ENCODE data around the gene CDKN3. TPM values are rescaled to one million over a fixed set of nuclear protein-coding genes. Genes with fewer than 3 reads are reported as not detected.
"Not testable (repeated sequence)": the region's sequence is repeated elsewhere in the genome, so short reads cannot be mapped to it uniquely, and the experiment has no call there.

Gene CDKN3
- total RNA-seq, 1 experiment from 2014 or later, result 62.5 TPM

- peaks cover 4 to 6% of the 10 kb centered on the region in 2 experiments; a peak in 1 of 4 replicates for H3K9me3 ChIP-seq (ENCODE audit: control insufficient read depth in 1 of 2, insufficient read depth in 1 of 2, low read depth in 1 of 2, low read length in 2 of 2)
- ChIA-PET RAD21 (ENCODE audit: low non-redundant PET in 1 of 2, low total read pairs in 2 of 2, uncharacterized antibody in 2 of 2, unreplicated experiment in 2 of 2) (no interaction called here), POLR2A (no interaction called here), CTCF (no interaction called here)
- intact Hi-C loops (cut with micrococcal nuclease), result no loop called here
- no peak for DNase-seq (ENCODE audit: low read depth, low spot score)
- no peaks in the 10 kb centered on the region for H3K36me3 ChIP-seq (ENCODE audit: control insufficient read depth in 1 of 2, insufficient read depth in 2 of 2, low read length in 2 of 2)
- no peak overlapping the region for H3K4me2 ChIP-seq (ENCODE audit: low read length)
- H3K4me1 ChIP-seq (ENCODE audit: control insufficient read depth in 1 of 2, insufficient read depth in 2 of 2, low read length in 2 of 2), result peaks cover 0 to 5% of the 10 kb centered on the region in 2 experiments; a peak in 2 of 4 replicates
- ATAC-seq, result no peak
- H3K27ac ChIP-seq (ENCODE audit: low read depth, low read length), result no peak overlapping the region
- no peak overlapping the region for H3K4me3 ChIP-seq (replicated peaks in 1 of 2; ENCODE audit: low read depth in 1 of 2, low read length in 2 of 2)
- H3K79me2 ChIP-seq (ENCODE audit: insufficient read depth, low read length), result no peaks in the 10 kb centered on the region
- no peaks in the 10 kb centered on the region for H3K9me2 ChIP-seq (ENCODE audit: insufficient read depth)
- H2AFZ ChIP-seq (ENCODE audit: low read depth, low read length, poor library complexity, severe bottlenecking), result no peak overlapping the region
- H3K9ac ChIP-seq (ENCODE audit: low read length), result no peak overlapping the region
- BruUV-seq (replicated peaks), result no TSS peak
- no peaks in the 10 kb centered on the region for H4K20me1 ChIP-seq (ENCODE audit: insufficient read depth)
- H3K27me3 ChIP-seq (ENCODE audit: insufficient read depth, low read length), result no peaks in the 10 kb centered on the region
- TF ChIP-seq ZFX (IDR thresholded peaks at IDR 0.05) (no peak), ELF1 (IDR thresholded peaks at IDR 0.05; ENCODE audit: borderline replicate concordance, low read depth) (no peak), CTCF (IDR thresholded peaks at IDR 0.05 in 2 of 3, conservative IDR thresholded peaks at IDR 0.05 in 1 of 3; ENCODE audit: borderline replicate concordance in 1 of 3, insufficient read depth in 1 of 3, low read depth in 2 of 3, low read length in 2 of 3) (no peak), MAX (IDR thresholded peaks at IDR 0.05) (no peak), YY1 (IDR thresholded peaks at IDR 0.05; ENCODE audit: extremely low read depth, insufficient replicate concordance, low read depth, low read length) (no peak), TCF7L2 (IDR thresholded peaks at IDR 0.05; ENCODE audit: borderline replicate concordance, extremely low read depth, insufficient read depth, insufficient read length) (no peak), ZNF274 (IDR thresholded peaks at IDR 0.05; ENCODE audit: low read depth, low read length) (no peak), POLR2A (IDR thresholded peaks at IDR 0.05; ENCODE audit: borderline replicate concordance, extremely low read depth, insufficient read depth, insufficient read length) (no peak), ATF3 (IDR thresholded peaks at IDR 0.05) (no peak), EZH2phosphoT487 (IDR thresholded peaks at IDR 0.05; ENCODE audit: borderline replicate concordance) (no peak), EGR1 (IDR thresholded peaks at IDR 0.05; ENCODE audit: low read depth) (no peak), POLR2AphosphoS5 (IDR thresholded peaks at IDR 0.05; ENCODE audit: low read depth, low read length) (no peak)
- TF ChIP-seq, protein P1, sequence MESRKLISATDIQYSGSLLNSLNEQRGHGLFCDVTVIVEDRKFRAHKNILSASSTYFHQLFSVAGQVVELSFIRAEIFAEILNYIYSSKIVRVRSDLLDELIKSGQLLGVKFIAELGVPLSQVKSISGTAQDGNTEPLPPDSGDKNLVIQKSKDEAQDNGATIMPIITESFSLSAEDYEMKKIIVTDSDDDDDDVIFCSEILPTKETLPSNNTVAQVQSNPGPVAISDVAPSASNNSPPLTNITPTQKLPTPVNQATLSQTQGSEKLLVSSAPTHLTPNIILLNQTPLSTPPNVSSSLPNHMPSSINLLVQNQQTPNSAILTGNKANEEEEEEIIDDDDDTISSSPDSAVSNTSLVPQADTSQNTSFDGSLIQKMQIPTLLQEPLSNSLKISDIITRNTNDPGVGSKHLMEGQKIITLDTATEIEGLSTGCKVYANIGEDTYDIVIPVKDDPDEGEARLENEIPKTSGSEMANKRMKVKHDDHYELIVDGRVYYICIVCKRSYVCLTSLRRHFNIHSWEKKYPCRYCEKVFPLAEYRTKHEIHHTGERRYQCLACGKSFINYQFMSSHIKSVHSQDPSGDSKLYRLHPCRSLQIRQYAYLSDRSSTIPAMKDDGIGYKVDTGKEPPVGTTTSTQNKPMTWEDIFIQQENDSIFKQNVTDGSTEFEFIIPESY (IDR thresholded peaks at IDR 0.05; ENCODE audit: extremely low read depth, insufficient replicate concordance, low read length), result no peak
Observed at GRCh38 chr14:54455363-54455762, 58.6 kb downstream of the CDKN3 start.

- H3K9ac ChIP-seq (ENCODE audit: low read length); H3K9me2 ChIP-seq (ENCODE audit: insufficient read depth); H3K79me2 ChIP-seq (ENCODE audit: insufficient read depth, low read length); RAD21 ChIA-PET (ENCODE audit: low non-redundant PET in 1 of 2, low total read pairs in 2 of 2, uncharacterized antibody in 2 of 2, unreplicated experiment in 2 of 2); intact Hi-C loops (cut with micrococcal nuclease); H3K27ac ChIP-seq (ENCODE audit: low read depth, low read length); ATAC-seq; DNase-seq (ENCODE audit: low read depth, low spot score); H3K36me3 ChIP-seq (ENCODE audit: control insufficient read depth in 1 of 2, insufficient read depth in 2 of 2, low read length in 2 of 2); CTCF ChIA-PET; H3K4me2 ChIP-seq (ENCODE audit: low read length); BruUV-seq (replicated peaks); H4K20me1 ChIP-seq (ENCODE audit: insufficient read depth); H3K4me3 ChIP-seq (replicated peaks in 1 of 2; ENCODE audit: low read depth in 1 of 2, low read length in 2 of 2); H3K27me3 ChIP-seq (ENCODE audit: insufficient read depth, low read length); H3K9me3 ChIP-seq (ENCODE audit: control insufficient read depth in 1 of 2, insufficient read depth in 1 of 2, low read depth in 1 of 2, low read length in 2 of 2); H3K4me1 ChIP-seq (ENCODE audit: control insufficient read depth in 1 of 2, insufficient read depth in 2 of 2, low read length in 2 of 2); H2AFZ ChIP-seq (ENCODE audit: low read depth, low read length, poor library complexity, severe bottlenecking): not testable (repeated sequence)
- POLR2A ChIA-PET, result interaction anchor here (0.7 kb wide), 1 partner anchor 28 kb away, joined by 3 read pairs; no protein-coding TSS in a partner anchor
Observed at GRCh38 chr14:54456820-54457608, 60.2 kb downstream of the CDKN3 start.
